PC-3 (cell line): ENCODE measurements around the gene GBA2.

ENCODE experiments used
- CTCF ChIP-seq: fragments of 300-600 bp; sonication (generic); conservative IDR thresholded peaks from 2 replicates; pipeline ENCODE4 v1.5.1; 2017; ENCODE audit warnings: antibody characterized with exemption, low read depth, mild to moderate bottlenecking, low read length
- EZH2 ChIP-seq: fragments of 300-600 bp; sonication (generic); IDR thresholded peaks from one replicate; pipeline ENCODE4 v1.6.1; 2017; ENCODE audit warnings: antibody characterized with exemption, mild to moderate bottlenecking, low read length; ENCODE audit not compliant: unreplicated experiment
- EZH2phosphoT487 ChIP-seq: fragments of 300-600 bp; sonication (generic); IDR thresholded peaks from 2 replicates; pipeline ENCODE4 v1.6.1; 2018; ENCODE audit warnings: mild to moderate bottlenecking, antibody characterized with exemption, low read length, borderline replicate concordance

GRCh38 chr9:35690294-35690613, 58.8 kb downstream of the GBA2 start:
- TF ChIP-seq CTCF (no peak), EZH2 (no peak), EZH2phosphoT487 (no peak)
